ENCODE measurements around the gene MALAT1. TPM values are rescaled to one million over a fixed set of nuclear protein-coding genes. Genes with fewer than 3 reads are reported as not detected.
A peak's percentile ranks its signal among the peaks of the same experiment; 100 is the strongest.

MALAT1 gene
- total and polyA plus RNA-seq, 2 of the 8 experiments (the other 6 are each of a cell fraction or from before 2014, with no cell fraction given): 115 to 984 TPM

DNA sequence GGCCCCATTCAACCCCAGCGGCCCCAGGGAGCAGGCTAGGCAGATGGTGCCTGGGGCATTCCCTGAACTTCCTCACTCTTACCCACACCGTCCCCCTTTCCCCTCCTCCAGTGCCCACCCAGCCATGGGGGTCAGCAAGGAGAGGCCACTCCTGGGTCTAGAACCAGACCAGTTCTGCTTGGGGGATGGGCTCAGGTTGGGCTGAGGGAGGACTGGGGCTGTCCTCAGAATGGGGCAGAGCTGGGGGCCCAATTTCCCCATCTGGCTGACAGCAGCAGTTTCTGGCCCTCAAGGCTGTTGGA is 38.4 kb downstream of the MALAT1 start:
- Histone ChIP-seq H3K4me2 (ENCODE audit: insufficient read depth in 1 of 2, low read depth in 2 of 2, low read length in 2 of 2) (no peak overlapping the region), H3K9me3 (ENCODE audit: insufficient read depth in 2 of 2, low read depth in 1 of 2, low read length in 1 of 2) (no peaks in the 10 kb centered on the region), H2AFZ (ENCODE audit: low read length) (no peak overlapping the region), H3K4me3 (ENCODE audit: extremely low read depth in 1 of 4, insufficient read depth in 2 of 4, low read depth in 3 of 4, low read length in 4 of 4) (no peak overlapping the region), H3K56ac (replicated peaks; ENCODE audit: insufficient read length, low read depth, low read length) (no peak overlapping the region), H4K91ac (replicated peaks; ENCODE audit: insufficient read length, low read length) (no peak overlapping the region), H3K79me1 (ENCODE audit: low read depth, low read length) (no peaks in the 10 kb centered on the region), H2BK120ac (replicated peaks; ENCODE audit: low read depth, low read length) (no peak overlapping the region), H2BK12ac (ENCODE audit: low read depth, low read length) (no peak overlapping the region), H2BK5ac (ENCODE audit: low read depth, low read length) (no peak overlapping the region), H4K8ac (ENCODE audit: extremely low read depth, insufficient read depth, low read length) (peak overlapping the region; percentile 75; the same call in 1 of the 2 replicates), H2BK15ac (ENCODE audit: low read length) (no peak overlapping the region), H3K18ac (ENCODE audit: extremely low read depth, low read length) (no peak overlapping the region), H3K23me2 (ENCODE audit: low read depth, low read length) (peaks cover 15% of the 10 kb centered on the region), H2AK5ac (ENCODE audit: low read depth, low read length) (no peak overlapping the region), H3K79me2 (ENCODE audit: control insufficient read depth in 1 of 2, insufficient read depth in 2 of 2, low read length in 2 of 2) (no peaks in the 10 kb centered on the region), H3K14ac (ENCODE audit: insufficient read length) (no peak overlapping the region), H3K9ac (replicated peaks in 1 of 4; ENCODE audit: extremely low read depth in 1 of 4, low read depth in 3 of 4, low read length in 3 of 4) (no peak overlapping the region), H3K23ac (ENCODE audit: insufficient read length) (no peak overlapping the region), H3K27me3 (replicated peaks in 1 of 4; ENCODE audit: control insufficient read depth in 3 of 4, extremely low read depth in 1 of 4, insufficient read depth in 3 of 4, low read length in 3 of 4) (peaks cover 0 to 24% (median 13%) of the 10 kb centered on the region in 4 experiments; a peak in 6 of 7 replicates), H3K4ac (replicated peaks; ENCODE audit: insufficient read length, low read depth, low read length) (no peak overlapping the region), H4K20me1 (replicated peaks in 1 of 2; ENCODE audit: control insufficient read depth in 1 of 2, insufficient read depth in 2 of 2, low read length in 2 of 2) (peaks cover 3 to 19% of the 10 kb centered on the region in 2 experiments), H3K4me1 (replicated peaks in 1 of 4; ENCODE audit: control insufficient read depth in 3 of 4, insufficient read depth in 4 of 4, low read length in 3 of 4) (peaks cover 0 to 9% (median 1%) of the 10 kb centered on the region in 4 experiments; a peak in 5 of 7 replicates), H4K5ac (ENCODE audit: insufficient read length, low read depth, low read length) (no peak overlapping the region), H2BK20ac (ENCODE audit: low read length) (no peak overlapping the region), H3K36me3 (ENCODE audit: control insufficient read depth in 2 of 4, insufficient read depth in 4 of 4, low read length in 3 of 4) (peaks cover 5 to 12% (median 7%) of the 10 kb centered on the region in 4 experiments), H3K27ac (ENCODE audit: low read depth, low read length) (no peak overlapping the region)
- DNase-seq (ENCODE audit: low read depth in 1 of 2, low spot score in 2 of 2) (no peak), FAIRE-seq (no peak)
- CTCF ChIA-PET (ENCODE audit: partially characterized antibody): interaction anchor here (0.5 to 6.4 kb wide), 8 partner anchors 12 to 826 kb away, joined by 3 to 108 read pairs (median 4); partner anchors contain the start of gene SCYL1
- POLR2A ChIA-PET (ENCODE audit: partially characterized antibody): interaction anchor here (0.6 to 5.2 kb wide), 5 partner anchors 10 to 251 kb away, joined by 4 to 62 read pairs (median 10); partner anchors contain the start of genes FAM89B and SCYL1
- 79% methylated on average over 2 of the region's 2 CpGs; no CpG with 5 or more reads in 1 of the 2 experiments for WGBS, 2 experiments (ENCODE audit: extremely low coverage in 1 of 2, insufficient coverage in 1 of 2, insufficient read length in 1 of 2, insufficient replicate concordance in 2 of 2, low coverage in 1 of 2, low lambda C conversion rate in 2 of 2, missing lambda C conversion rate in 1 of 2)
- no peak for TF ChIP-seq BCL11A (IDR thresholded peaks at IDR 0.05; ENCODE audit: low read depth in 2 of 2, low read length in 2 of 2)
- no peak for TF ChIP-seq POU5F1 (IDR thresholded peaks at IDR 0.05; ENCODE audit: low read depth, low read length)
- TF ChIP-seq HDAC2 (IDR thresholded peaks at IDR 0.05; ENCODE audit: borderline replicate concordance in 1 of 2, low read depth in 2 of 2, low read length in 2 of 2): no peak
- TF ChIP-seq SUZ12 (IDR thresholded peaks at IDR 0.05; ENCODE audit: low read length): no peak
- TF ChIP-seq BRCA1 (IDR thresholded peaks at IDR 0.05; ENCODE audit: low read depth, low read length): no peak
- no peak for TF ChIP-seq SP2 (IDR thresholded peaks at IDR 0.05; ENCODE audit: low read length)
